ENCODE measurements around the gene EIF1. TPM values are rescaled to one million over a fixed set of nuclear protein-coding genes. Genes with fewer than 3 reads are reported as not detected.
"Not testable (repeated sequence)": the region's sequence is repeated elsewhere in the genome, so short reads cannot be mapped to it uniquely, and the experiment has no call there.

The EIF1 gene
- total RNA-seq, 1 donor from 2014 or later, result 191 TPM

DNA sequence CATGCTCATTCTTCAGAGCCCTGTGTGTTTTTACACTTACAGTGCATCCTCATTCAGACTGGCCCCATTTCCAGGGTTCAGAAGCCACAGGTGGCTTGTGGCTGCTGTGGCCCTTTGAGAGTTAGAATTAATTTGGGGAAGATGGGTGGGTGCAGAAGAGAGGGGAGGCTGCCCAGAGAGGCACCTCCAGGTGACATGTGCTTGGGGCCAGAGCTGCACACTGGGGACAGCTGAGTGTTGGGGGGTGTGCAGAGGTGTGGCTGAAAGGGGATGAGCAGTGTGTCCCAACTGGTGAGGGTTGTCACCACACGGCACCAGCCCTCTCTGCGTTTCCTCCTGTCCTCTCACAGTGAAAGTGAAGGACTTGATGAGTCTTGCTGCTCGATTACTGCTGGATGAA is 6.9 kb upstream of the EIF1 start:
- FAIRE-seq, result no peak
- Histone ChIP-seq H3K27me3 (ENCODE audit: control insufficient read depth, insufficient read depth, low read length) (no peaks in the 10 kb centered on the region), H3K4me3 (ENCODE audit: low read depth, low read length) (no peak overlapping the region), H3K36me3 (ENCODE audit: control insufficient read depth, insufficient read depth, low read length) (no peaks in the 10 kb centered on the region)
- TF ChIP-seq, protein P1, sequence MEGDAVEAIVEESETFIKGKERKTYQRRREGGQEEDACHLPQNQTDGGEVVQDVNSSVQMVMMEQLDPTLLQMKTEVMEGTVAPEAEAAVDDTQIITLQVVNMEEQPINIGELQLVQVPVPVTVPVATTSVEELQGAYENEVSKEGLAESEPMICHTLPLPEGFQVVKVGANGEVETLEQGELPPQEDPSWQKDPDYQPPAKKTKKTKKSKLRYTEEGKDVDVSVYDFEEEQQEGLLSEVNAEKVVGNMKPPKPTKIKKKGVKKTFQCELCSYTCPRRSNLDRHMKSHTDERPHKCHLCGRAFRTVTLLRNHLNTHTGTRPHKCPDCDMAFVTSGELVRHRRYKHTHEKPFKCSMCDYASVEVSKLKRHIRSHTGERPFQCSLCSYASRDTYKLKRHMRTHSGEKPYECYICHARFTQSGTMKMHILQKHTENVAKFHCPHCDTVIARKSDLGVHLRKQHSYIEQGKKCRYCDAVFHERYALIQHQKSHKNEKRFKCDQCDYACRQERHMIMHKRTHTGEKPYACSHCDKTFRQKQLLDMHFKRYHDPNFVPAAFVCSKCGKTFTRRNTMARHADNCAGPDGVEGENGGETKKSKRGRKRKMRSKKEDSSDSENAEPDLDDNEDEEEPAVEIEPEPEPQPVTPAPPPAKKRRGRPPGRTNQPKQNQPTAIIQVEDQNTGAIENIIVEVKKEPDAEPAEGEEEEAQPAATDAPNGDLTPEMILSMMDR (IDR thresholded peaks at IDR 0.05; ENCODE audit: insufficient read depth, low read length, severe bottlenecking), result no peak
- DNase-seq (ENCODE audit: low read depth), result no peak

DNA sequence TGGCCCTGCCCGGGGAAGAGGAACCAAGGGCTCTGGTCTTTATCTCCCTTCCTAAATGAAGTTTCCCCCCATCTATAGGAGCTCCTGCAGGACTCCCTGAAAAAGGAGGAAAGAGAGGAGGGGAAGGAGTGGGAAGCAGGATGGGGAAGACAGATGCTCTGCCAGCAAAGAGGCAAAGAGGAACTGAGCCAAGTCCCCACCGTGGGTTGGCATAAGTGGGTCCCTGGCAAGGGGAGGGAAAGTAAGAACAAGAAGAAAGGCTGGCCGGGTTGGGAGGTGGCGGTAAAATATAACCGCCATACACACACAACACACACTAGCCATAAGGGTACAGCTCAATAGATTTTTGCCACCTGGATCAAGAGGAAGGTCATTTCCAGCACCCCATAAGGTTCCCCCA is 6.1 kb upstream of the EIF1 start:
- TF ChIP-seq, protein P1 (IDR thresholded peaks at IDR 0.05; ENCODE audit: insufficient read depth, low read length, severe bottlenecking), result no peak
- FAIRE-seq (no peak), DNase-seq (ENCODE audit: low read depth) (no peak)
- Histone ChIP-seq H3K27me3 (ENCODE audit: control insufficient read depth, insufficient read depth, low read length) (no peaks in the 10 kb centered on the region), H3K4me3 (ENCODE audit: low read depth, low read length) (no peak overlapping the region), H3K36me3 (ENCODE audit: control insufficient read depth, insufficient read depth, low read length) (no peaks in the 10 kb centered on the region)

DNA sequence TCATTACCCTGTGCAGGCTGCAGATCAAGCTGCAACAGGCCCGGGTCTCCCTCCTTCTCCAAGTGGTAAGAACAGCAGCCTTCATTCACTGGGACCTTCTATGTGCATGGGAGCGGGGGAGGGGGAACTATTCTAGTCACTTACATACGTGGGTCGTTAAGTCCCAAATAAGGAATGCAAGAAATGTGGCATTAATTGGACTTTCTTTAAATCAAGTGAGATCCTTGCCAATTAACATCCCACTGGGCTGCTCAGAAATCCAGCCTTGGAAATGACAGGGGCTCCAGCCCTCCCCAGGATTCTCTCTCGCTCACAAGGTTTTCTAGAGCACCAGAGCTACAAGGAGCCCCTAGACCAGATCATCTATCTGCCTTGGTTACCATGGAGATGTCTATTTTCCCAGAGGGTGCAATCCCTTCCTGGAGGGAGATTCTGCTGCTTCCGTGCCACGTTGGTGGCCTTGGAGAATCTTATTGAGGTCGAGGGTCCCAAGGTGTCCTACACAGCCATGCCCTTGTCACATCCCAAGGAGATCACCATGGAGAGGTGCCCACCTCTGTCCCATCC is 5.2 kb upstream of the EIF1 start:
- DNase-seq (ENCODE audit: low read depth) (no peak), FAIRE-seq (no peak)
- TF ChIP-seq, protein P1 (IDR thresholded peaks at IDR 0.05; ENCODE audit: insufficient read depth, low read length, severe bottlenecking), result no peak
- Histone ChIP-seq H3K27me3 (ENCODE audit: control insufficient read depth, insufficient read depth, low read length) (no peaks in the 10 kb centered on the region), H3K36me3 (ENCODE audit: control insufficient read depth, insufficient read depth, low read length) (no peaks in the 10 kb centered on the region), H3K4me3 (ENCODE audit: low read depth, low read length) (no peak overlapping the region)

DNA sequence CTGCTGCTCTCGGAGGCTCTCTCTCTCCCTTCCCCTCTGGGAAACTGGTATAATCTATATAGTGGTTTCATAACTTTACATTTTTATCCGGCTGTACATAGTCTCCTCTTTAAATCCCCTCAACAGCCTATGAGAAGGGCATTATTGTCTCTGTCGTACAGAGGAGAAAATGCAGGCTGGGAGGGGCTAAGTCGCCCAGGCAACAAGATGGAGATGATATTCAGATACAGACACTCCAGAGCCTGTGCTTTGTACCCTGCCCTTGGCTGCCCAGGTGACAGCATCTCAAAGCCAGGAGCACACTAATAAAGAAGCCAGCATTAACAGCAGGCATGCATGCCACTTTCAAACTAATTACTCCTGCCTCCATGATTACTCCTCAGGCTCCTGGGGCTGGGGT is 4.7 kb upstream of the EIF1 start:
- no peaks in the 10 kb centered on the region for H3K36me3 ChIP-seq (ENCODE audit: control insufficient read depth, insufficient read depth, low read length)
- no peak overlapping the region for H3K4me3 ChIP-seq (ENCODE audit: low read depth, low read length)
- TF ChIP-seq, protein P1 (IDR thresholded peaks at IDR 0.05; ENCODE audit: insufficient read depth, low read length, severe bottlenecking), result no peak
- FAIRE-seq, result no peak
- H3K27me3 ChIP-seq (ENCODE audit: control insufficient read depth, insufficient read depth, low read length), result no peaks in the 10 kb centered on the region
- DNase-seq (ENCODE audit: low read depth), result no peak

DNA sequence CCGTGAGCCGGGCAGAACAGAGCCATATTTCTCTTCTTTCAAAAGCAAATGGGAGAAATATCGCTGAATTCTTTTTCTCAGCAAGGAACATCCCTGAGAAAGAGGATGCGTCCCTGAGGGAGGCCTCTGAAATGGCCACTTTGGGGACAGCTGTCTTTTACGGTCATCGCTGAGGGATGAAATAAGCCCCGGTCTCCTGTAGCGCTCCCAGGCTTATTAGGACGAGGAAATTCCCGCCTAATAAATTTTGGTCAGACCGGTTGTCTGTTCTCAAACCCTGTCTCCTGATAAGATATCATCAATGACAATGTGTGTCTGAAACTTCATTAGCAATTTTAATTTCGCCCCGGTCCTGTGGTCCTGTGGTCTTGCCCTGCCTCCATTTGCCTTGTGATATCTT is 2.9 kb upstream of the EIF1 start:
- H3K36me3 ChIP-seq (ENCODE audit: control insufficient read depth, insufficient read depth, low read length), result peaks cover 11% of the 10 kb centered on the region
- H3K4me3 ChIP-seq (ENCODE audit: low read depth, low read length); DNase-seq (ENCODE audit: low read depth); H3K27me3 ChIP-seq (ENCODE audit: control insufficient read depth, insufficient read depth, low read length); FAIRE-seq: not testable (repeated sequence)

DNA sequence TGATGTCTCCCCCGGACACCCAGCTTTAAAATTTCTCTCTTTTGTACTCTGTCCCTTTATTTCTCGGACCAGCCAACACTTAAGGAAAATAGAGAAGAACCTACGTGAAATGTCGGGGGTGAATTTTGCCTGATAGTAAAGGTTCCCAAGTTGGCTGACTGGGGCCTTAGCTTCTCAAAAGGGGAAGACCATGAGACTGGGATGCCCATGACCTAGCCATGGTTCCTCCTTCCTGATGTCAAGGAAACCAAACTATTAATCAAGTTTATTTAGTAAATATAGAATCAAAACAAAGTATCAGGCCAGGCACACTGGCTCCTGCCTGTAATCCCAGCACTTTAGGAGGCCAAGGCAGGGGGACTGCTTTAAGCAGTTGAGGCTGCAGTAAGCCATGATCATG is 2.4 kb upstream of the EIF1 start:
- TF ChIP-seq, protein P1 (IDR thresholded peaks at IDR 0.05; ENCODE audit: insufficient read depth, low read length, severe bottlenecking), result no peak
- no peaks in the 10 kb centered on the region for H3K27me3 ChIP-seq (ENCODE audit: control insufficient read depth, insufficient read depth, low read length)
- no peak overlapping the region for H3K4me3 ChIP-seq (ENCODE audit: low read depth, low read length)
- FAIRE-seq (no peak), DNase-seq (ENCODE audit: low read depth) (no peak)
- H3K36me3 ChIP-seq (ENCODE audit: control insufficient read depth, insufficient read depth, low read length), result peaks cover 11% of the 10 kb centered on the region

Measured in bronchial epithelial cell (primary cell).